Transverse colon (tissue), 4 donors: ENCODE measurements around the gene VWA8.

Experiments used
- POLR2A ChIP-seq: fragments of 450-650 bp; IDR thresholded peaks from one replicate; pipeline ENCODE4 v1.6.1; 2016; ENCODE audit warnings: antibody characterized with exemption, mild to moderate bottlenecking, moderate library complexity
- POLR2AphosphoS5 ChIP-seq, 3 donors: sonication (generic); formaldehyde crosslinking; IDR thresholded peaks; one replicate each; pipeline ENCODE4 v1.6.1; 2016; ENCODE audit warnings: antibody characterized with exemption in 3 of 3
- TF ChIP-seq, protein P1 (sequence below), 5 experiments: fragments of 200-600 bp in 3 of 5; fragments of 450-650 bp in 2 of 5; sonication (generic) in 3 of 5; IDR thresholded peaks; 1 replicate in 2 of 5; 2 replicates in 3 of 5; pipeline ENCODE4 v1.5.1; 2016 to 2017; ENCODE audit warnings: antibody characterized with exemption in 5 of 5, inconsistent platforms in 3 of 5, mild to moderate bottlenecking in 2 of 5, moderate library complexity in 1 of 5

GRCh38 chr13:41821238-41821594 is 139.7 kb downstream of the VWA8 start:
- TF ChIP-seq, protein P1, sequence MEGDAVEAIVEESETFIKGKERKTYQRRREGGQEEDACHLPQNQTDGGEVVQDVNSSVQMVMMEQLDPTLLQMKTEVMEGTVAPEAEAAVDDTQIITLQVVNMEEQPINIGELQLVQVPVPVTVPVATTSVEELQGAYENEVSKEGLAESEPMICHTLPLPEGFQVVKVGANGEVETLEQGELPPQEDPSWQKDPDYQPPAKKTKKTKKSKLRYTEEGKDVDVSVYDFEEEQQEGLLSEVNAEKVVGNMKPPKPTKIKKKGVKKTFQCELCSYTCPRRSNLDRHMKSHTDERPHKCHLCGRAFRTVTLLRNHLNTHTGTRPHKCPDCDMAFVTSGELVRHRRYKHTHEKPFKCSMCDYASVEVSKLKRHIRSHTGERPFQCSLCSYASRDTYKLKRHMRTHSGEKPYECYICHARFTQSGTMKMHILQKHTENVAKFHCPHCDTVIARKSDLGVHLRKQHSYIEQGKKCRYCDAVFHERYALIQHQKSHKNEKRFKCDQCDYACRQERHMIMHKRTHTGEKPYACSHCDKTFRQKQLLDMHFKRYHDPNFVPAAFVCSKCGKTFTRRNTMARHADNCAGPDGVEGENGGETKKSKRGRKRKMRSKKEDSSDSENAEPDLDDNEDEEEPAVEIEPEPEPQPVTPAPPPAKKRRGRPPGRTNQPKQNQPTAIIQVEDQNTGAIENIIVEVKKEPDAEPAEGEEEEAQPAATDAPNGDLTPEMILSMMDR (IDR thresholded peaks at IDR 0.05), result no peak
- TF ChIP-seq POLR2A (no peak), POLR2AphosphoS5 (IDR thresholded peaks at IDR 0.05) (no peak)
